Gastroesophageal sphincter (tissue), 4 donors: ENCODE measurements around the gene ITM2C. TPM values are rescaled to one million over a fixed set of nuclear protein-coding genes. Genes with fewer than 3 reads are reported as not detected.

Experiments
- ATAC-seq: fragments of 150-250 bp; one replicate; pipeline ENCODE4 v1.9.1; 2016; ENCODE audit warnings: mild to moderate bottlenecking, moderate library complexity
- H3K27ac ChIP-seq, 4 donors: fragments of 200-600 bp; sonication (generic) in 3 of 4; 1 replicate in 3 of 4; 2 replicates in 1 of 4; pipeline ENCODE4 v1.5.1; 2016 to 2019
- H3K27me3 ChIP-seq: fragments of 200-600 bp; sonication (generic); one replicate; pipeline ENCODE4 v1.5.1; 2019
- H3K36me3 ChIP-seq, 2 donors: fragments of 200-600 bp; sonication (generic); one replicate each; pipeline ENCODE4 v1.5.1; 2019; ENCODE audit warnings: control low read depth in 1 of 2
- H3K4me1 ChIP-seq, 3 donors: fragments of 200-600 bp; sonication (generic); 1 replicate in 2 of 3; 2 replicates in 1 of 3; pipeline ENCODE4 v1.5.1; 2016 to 2019; ENCODE audit warnings: control low read depth in 2 of 3
- H3K4me3 ChIP-seq, 2 donors: fragments of 200-600 bp; sonication (generic); one replicate each; pipeline ENCODE4 v1.5.1; 2019; ENCODE audit warnings: mild to moderate bottlenecking in 1 of 2, moderate library complexity in 1 of 2
- H3K9me3 ChIP-seq, 3 donors: fragments of 200-600 bp; sonication (generic); one replicate each; pipeline ENCODE4 v1.5.1; 2017 to 2019; ENCODE audit warnings: control low read depth in 2 of 3
- CTCF ChIP-seq, 4 experiments: fragments of 200-600 bp in 2 of 4; fragments of 450-650 bp in 2 of 4; sonication (generic) in 1 of 4; IDR thresholded peaks; one replicate each; pipeline ENCODE4 v1.5.1; 2017 to 2019; ENCODE audit warnings: antibody characterized with exemption in 4 of 4, mild to moderate bottlenecking in 2 of 4, moderate library complexity in 2 of 4
- EP300 ChIP-seq: sonication (generic); formaldehyde crosslinking; IDR thresholded peaks from one replicate; pipeline ENCODE4 v1.6.1; 2017; ENCODE audit warnings: antibody characterized with exemption, mild to moderate bottlenecking
- POLR2A ChIP-seq, 2 donors: fragments of 450-650 bp; IDR thresholded peaks; one replicate each; pipeline ENCODE4 v1.6.1; 2017; ENCODE audit warnings: antibody characterized with exemption in 2 of 2, mild to moderate bottlenecking in 2 of 2, moderate library complexity in 1 of 2
- POLR2AphosphoS5 ChIP-seq: sonication (generic); formaldehyde crosslinking; IDR thresholded peaks from one replicate; pipeline ENCODE4 v1.6.1; 2017; ENCODE audit warnings: antibody characterized with exemption
- WGBS, 2 donors: methylation state at CpG; one replicate each; pipeline ENCODE4 v1.1.5; 2018; ENCODE audit warnings: low coverage in 1 of 2; 5-methylcytosine and 5-hydroxymethylcytosine counted together
- total RNA-seq, 4 donors: library from RNA; depleted of rRNA; stranded (reverse); fragments of >200 nt; gene quantifications; one replicate each; pipeline ENCODE4 v1.1.0, GENCODE V29; 2016

ITM2C gene
- total RNA-seq, 4 donors from 2014 or later, result 70.2 to 141 (median 84.0) TPM

GRCh38 chr2:230901006-230901405, 36.3 kb downstream of the ITM2C start:
- no peak for TF ChIP-seq POLR2A (IDR thresholded peaks at IDR 0.05)
- TF ChIP-seq CTCF (IDR thresholded peaks at IDR 0.05), result no peak
- no peak for TF ChIP-seq EP300
- no peak for TF ChIP-seq POLR2AphosphoS5
- Histone ChIP-seq H3K27ac (no peak overlapping the region), H3K27me3 (peaks cover 5% of the 10 kb centered on the region), H3K4me1 (no peaks in the 10 kb centered on the region), H3K4me3 (no peak overlapping the region), H3K36me3 (no peaks in the 10 kb centered on the region), H3K9me3 (no peaks in the 10 kb centered on the region)
- WGBS, 2 donors, result 20 to 68% methylated on average over 1 to 5 of the region's 5 CpGs
- no peak for ATAC-seq

DNA sequence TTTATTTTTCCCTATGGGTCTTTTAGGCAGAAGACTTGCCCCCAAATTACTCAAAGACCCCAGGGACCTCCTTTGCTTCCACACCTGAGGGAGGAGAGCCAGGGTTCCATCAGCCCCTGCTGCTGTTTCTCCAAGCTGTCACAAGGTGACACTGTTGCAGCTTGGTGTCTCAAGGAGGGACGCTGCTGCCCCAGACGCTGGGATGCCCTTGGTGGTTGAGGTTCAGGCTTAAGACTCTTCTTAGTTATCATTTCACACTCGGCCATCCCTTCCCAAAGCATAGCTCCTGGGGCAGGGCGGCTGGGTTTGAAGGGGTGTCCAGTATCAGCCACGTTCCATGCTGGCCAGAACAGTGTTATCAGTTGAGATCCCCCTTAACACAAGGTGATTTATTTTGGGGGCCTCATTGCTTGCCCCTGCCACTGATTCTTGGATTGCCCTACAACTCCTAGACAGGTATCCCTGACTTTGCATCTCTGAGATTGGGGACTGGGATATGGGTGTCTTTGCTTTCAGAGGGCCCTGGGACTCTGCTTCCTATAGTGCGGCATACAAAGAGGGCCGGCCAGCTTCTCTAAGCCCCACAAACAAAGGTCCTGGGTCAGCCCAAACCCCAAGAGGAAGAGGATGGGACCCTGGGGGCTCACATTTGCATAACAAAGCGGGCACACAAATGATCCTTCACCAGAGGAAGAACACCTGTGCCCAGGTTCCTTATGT, 37.6 kb downstream of the ITM2C start:
- 0 to 31% methylated on average over 1 to 6 of the region's 8 CpGs for WGBS, 2 donors

GRCh38 chr2:230903231-230904150, 38.7 kb downstream of the ITM2C start:
- TF ChIP-seq POLR2AphosphoS5 (no peak), POLR2A (IDR thresholded peaks at IDR 0.05) (no peak), CTCF (IDR thresholded peaks at IDR 0.05) (no peak), EP300 (no peak)
- peaks cover 5% of the 10 kb centered on the region for H3K27me3 ChIP-seq
- no peaks in the 10 kb centered on the region for H3K36me3 ChIP-seq
- no peak overlapping the region for H3K27ac ChIP-seq
- peaks cover 0 to 4% (median 0%) of the 10 kb centered on the region in 3 donors for H3K4me1 ChIP-seq
- no peaks in the 10 kb centered on the region for H3K9me3 ChIP-seq
- no peak for ATAC-seq
- H3K4me3 ChIP-seq, result no peak overlapping the region
- WGBS, 2 donors, result 75 to 79% methylated on average over 4 to 7 of the region's 19 CpGs

More for the DNA sequence above, 37.6 kb downstream of the ITM2C start:
- Histone ChIP-seq H3K36me3 (no peaks in the 10 kb centered on the region), H3K4me3 (no peak overlapping the region), H3K9me3 (no peaks in the 10 kb centered on the region), H3K4me1 (no peaks in the 10 kb centered on the region), H3K27me3 (peaks cover 5% of the 10 kb centered on the region), H3K27ac (no peak overlapping the region)
- peak in 2 of 4 experiments; percentile 23 to 51 for TF ChIP-seq CTCF (IDR thresholded peaks at IDR 0.05)
- no peak for TF ChIP-seq POLR2A (IDR thresholded peaks at IDR 0.05)
- no peak for ATAC-seq

- Histone ChIP-seq H3K4me1 (peaks cover 0 to 9% (median 0%) of the 10 kb centered on the region in 3 donors), H3K36me3 (no peaks in the 10 kb centered on the region), H3K27me3 (peaks cover 5% of the 10 kb centered on the region), H3K4me3 (no peak overlapping the region), H3K27ac (no peak overlapping the region), H3K9me3 (no peaks in the 10 kb centered on the region)
- 69 to 83% methylated on average over 1 to 3 of the region's 15 CpGs for WGBS, 2 donors
- TF ChIP-seq POLR2A (IDR thresholded peaks at IDR 0.05), result no peak
- TF ChIP-seq EP300, result no peak
- TF ChIP-seq POLR2AphosphoS5, result no peak
- TF ChIP-seq CTCF (IDR thresholded peaks at IDR 0.05), result no peak
- ATAC-seq, result no peak
Observed at GRCh38 chr2:230904856-230905447, 40.2 kb downstream of the ITM2C start.
